Measurements from ENCODE around the gene ADI1. TPM values are rescaled to one million over a fixed set of nuclear protein-coding genes. Genes with fewer than 3 reads are reported as not detected.

ADI1 gene
- total and polyA plus RNA-seq, 2 of the 4 experiments (the other 2 are of a cell fraction), result 43.2 to 46.0 TPM

- Histone ChIP-seq H3K9ac (ENCODE audit: low read depth, low read length) (no peak overlapping the region), H2AFZ (replicated peaks; ENCODE audit: low read length, poor library complexity) (no peak overlapping the region), H3K36me3 (ENCODE audit: control insufficient read depth, insufficient read depth, low read length) (peaks cover 7% of the 10 kb centered on the region; the same call in 1 of the 2 replicates), H3K56ac (ENCODE audit: extremely low read depth, insufficient read depth, low read length) (no peak overlapping the region), H3K18ac (ENCODE audit: low read depth, low read length) (no peak overlapping the region), H2BK120ac (ENCODE audit: low read depth, low read length) (no peak overlapping the region), H3K9me3 (ENCODE audit: control insufficient read depth, insufficient read depth, low read length) (no peaks in the 10 kb centered on the region), H4K5ac (ENCODE audit: low read depth, low read length) (no peak overlapping the region), H3K27ac (ENCODE audit: insufficient read depth, low read length) (no peak overlapping the region), H3K9me1 (ENCODE audit: insufficient read depth, low read length) (peaks cover 11% of the 10 kb centered on the region; the same call in 1 of the 2 replicates), H2BK15ac (ENCODE audit: low read depth, low read length) (no peak overlapping the region), H4K91ac (ENCODE audit: insufficient read depth, low read depth, low read length) (no peak overlapping the region), H4K8ac (ENCODE audit: low read depth in 2 of 2, low read length in 2 of 2) (no peak overlapping the region), H2AK5ac (ENCODE audit: low read depth, low read length) (no peak overlapping the region), H3K27me3 (ENCODE audit: control insufficient read depth, insufficient read depth, low read length) (no peaks in the 10 kb centered on the region), H2BK5ac (ENCODE audit: low read depth, low read length, poor library complexity, severe bottlenecking) (no peak overlapping the region), H2BK20ac (ENCODE audit: low read depth, low read length) (no peak overlapping the region), H3K14ac (replicated peaks; ENCODE audit: low read depth, low read length) (no peak overlapping the region), H2AK9ac (replicated peaks; ENCODE audit: low read depth, low read length, poor library complexity) (no peak overlapping the region), H3K4ac (ENCODE audit: low read depth, low read length) (no peak overlapping the region), H3K4me2 (ENCODE audit: low read depth, low read length) (no peak overlapping the region), H3K4me1 (ENCODE audit: control insufficient read depth, insufficient read depth, low read length) (peaks cover 6% of the 10 kb centered on the region; the same call in 1 of the 2 replicates), H3K4me3 (ENCODE audit: insufficient read depth, low read depth, low read length) (no peak overlapping the region), H3K23ac (ENCODE audit: low read depth, low read length) (no peak overlapping the region), H3K79me1 (ENCODE audit: low read depth in 1 of 2, low read length in 2 of 2) (no peaks in the 10 kb centered on the region), H4K20me1 (ENCODE audit: insufficient read depth, low read length) (no peaks in the 10 kb centered on the region)
- intact Hi-C loops (cut with micrococcal nuclease), result loop anchor here (2.0 kb wide), 1 partner anchor 67 kb away; the partner anchor contains the start of gene RNASEH1
- CTCF ChIA-PET, result no interaction called here
- in situ Hi-C loops (cut with MboI; ENCODE audit: low sequenced_read_pairs), result no loop called here
- POLR2A ChIA-PET (ENCODE audit: unreplicated experiment), result no interaction called here
- no peak for DNase-seq
- WGBS, 2 experiments (ENCODE audit: extremely low coverage in 2 of 2, insufficient read length in 1 of 2), result 96% methylated on average over 8 of the region's 17 CpGs; no CpG with 5 or more reads in 1 of the 2 experiments
- TF ChIP-seq USF2 (IDR thresholded peaks at IDR 0.05; ENCODE audit: low read depth, low read length) (no peak), POLR2A (IDR thresholded peaks at IDR 0.05; ENCODE audit: low read depth, low read length) (no peak)
- dilution Hi-C loops (cut with HindIII; ENCODE audit: low sequenced_read_pairs, unreplicated experiment), result no loop called here
- ATAC-seq (ENCODE audit: low read depth), result no peak
- BruUV-seq (replicated peaks), result no TSS peak
Measured at GRCh38 chr2:3491716-3492474, 27.4 kb downstream of the ADI1 start.

All from IMR-90 (cell line).